Measurements from ENCODE around the gene OSBPL1A. TPM values are rescaled to one million over a fixed set of nuclear protein-coding genes. Genes with fewer than 3 reads are reported as not detected.

OSBPL1A gene
- total RNA-seq, 1 experiment from 2014 or later = 21.5 TPM

DNA sequence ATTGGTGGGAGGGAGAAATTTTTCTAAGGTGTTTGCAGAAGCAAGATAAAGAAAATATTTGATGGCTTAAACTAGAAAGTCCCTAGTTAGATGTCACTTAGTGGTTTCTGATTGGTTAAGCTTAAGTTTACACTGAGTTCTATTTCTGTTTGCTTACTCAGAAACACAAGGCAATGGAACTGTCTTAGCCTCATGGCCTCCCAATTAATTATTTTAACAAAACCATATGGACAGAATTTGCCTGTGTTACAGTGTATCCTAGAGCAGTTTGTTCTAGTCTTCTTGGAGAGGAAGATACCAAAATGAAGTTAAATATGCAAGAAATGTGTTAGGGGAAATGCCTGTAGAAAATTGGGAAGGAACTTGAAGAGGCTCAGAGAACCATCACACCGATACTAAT is 24.2 kb upstream of the OSBPL1A start:
- ChIA-PET CTCF (interaction anchor here (1.3 kb wide), 1 partner anchor 12 kb away, joined by 3 read pairs; no protein-coding TSS in a partner anchor), POLR2A (interaction anchor here (0.7 to 1.3 kb wide), 2 partner anchors 24 to 151 kb away, joined by 3 to 6 read pairs; partner anchors contain the start of gene OSBPL1A)
- Mint-ChIP-seq H3K27ac (ENCODE audit: low read depth, unreplicated experiment) (no peak overlapping the region), H3K27me3 (ENCODE audit: insufficient read depth, unreplicated experiment) (no peaks in the 10 kb centered on the region), H3K9me3 (ENCODE audit: unreplicated experiment) (no peaks in the 10 kb centered on the region), H3K4me3 (ENCODE audit: unreplicated experiment) (no peak overlapping the region), H3K4me1 (ENCODE audit: insufficient read depth, unreplicated experiment) (no peaks in the 10 kb centered on the region), H3K36me3 (ENCODE audit: insufficient read depth, unreplicated experiment) (peaks cover under 1% of the 10 kb centered on the region)
- BruUV-seq (replicated peaks) = no TSS peak
- TF ChIP-seq, protein P1, sequence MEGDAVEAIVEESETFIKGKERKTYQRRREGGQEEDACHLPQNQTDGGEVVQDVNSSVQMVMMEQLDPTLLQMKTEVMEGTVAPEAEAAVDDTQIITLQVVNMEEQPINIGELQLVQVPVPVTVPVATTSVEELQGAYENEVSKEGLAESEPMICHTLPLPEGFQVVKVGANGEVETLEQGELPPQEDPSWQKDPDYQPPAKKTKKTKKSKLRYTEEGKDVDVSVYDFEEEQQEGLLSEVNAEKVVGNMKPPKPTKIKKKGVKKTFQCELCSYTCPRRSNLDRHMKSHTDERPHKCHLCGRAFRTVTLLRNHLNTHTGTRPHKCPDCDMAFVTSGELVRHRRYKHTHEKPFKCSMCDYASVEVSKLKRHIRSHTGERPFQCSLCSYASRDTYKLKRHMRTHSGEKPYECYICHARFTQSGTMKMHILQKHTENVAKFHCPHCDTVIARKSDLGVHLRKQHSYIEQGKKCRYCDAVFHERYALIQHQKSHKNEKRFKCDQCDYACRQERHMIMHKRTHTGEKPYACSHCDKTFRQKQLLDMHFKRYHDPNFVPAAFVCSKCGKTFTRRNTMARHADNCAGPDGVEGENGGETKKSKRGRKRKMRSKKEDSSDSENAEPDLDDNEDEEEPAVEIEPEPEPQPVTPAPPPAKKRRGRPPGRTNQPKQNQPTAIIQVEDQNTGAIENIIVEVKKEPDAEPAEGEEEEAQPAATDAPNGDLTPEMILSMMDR (IDR thresholded peaks at IDR 0.05; ENCODE audit: unreplicated experiment) = no peak
- intact Hi-C loops (cut with micrococcal nuclease) = no loop called here
- DNase-seq (ENCODE audit: unreplicated experiment) = no peak

DNA sequence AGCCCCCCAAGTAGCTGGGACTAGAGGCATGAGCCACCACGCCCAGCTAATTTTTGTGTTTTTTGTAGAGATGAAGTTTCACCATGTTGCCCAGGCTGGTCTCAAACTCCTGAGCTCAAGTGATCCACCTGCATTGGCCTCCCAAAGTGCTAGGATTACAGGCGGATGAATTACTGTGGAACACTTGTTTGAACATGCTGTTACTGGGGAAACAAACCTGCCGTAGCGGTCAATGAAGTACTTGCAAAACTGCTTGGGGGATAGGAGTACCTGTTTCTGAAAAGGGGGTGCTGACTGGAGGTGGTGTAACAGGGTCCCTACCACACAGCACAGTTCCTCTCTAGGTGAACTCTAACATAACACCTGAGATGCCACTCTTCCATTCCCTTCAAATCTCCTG is 22.9 kb upstream of the OSBPL1A start:
- Mint-ChIP-seq H3K4me1 (ENCODE audit: insufficient read depth, unreplicated experiment) (no peaks in the 10 kb centered on the region), H3K9me3 (ENCODE audit: unreplicated experiment) (no peaks in the 10 kb centered on the region), H3K4me3 (ENCODE audit: unreplicated experiment) (no peak overlapping the region), H3K27ac (ENCODE audit: low read depth, unreplicated experiment) (no peak overlapping the region), H3K36me3 (ENCODE audit: insufficient read depth, unreplicated experiment) (no peaks in the 10 kb centered on the region), H3K27me3 (ENCODE audit: insufficient read depth, unreplicated experiment) (no peaks in the 10 kb centered on the region)
- DNase-seq (ENCODE audit: unreplicated experiment) = no peak
- BruUV-seq (replicated peaks) = no TSS peak
- CTCF ChIA-PET = interaction anchor here (1.0 to 1.3 kb wide), 2 partner anchors 8 to 60 kb away, joined by 3 to 4 read pairs; no protein-coding TSS in a partner anchor
- POLR2A ChIA-PET = interaction anchor here (0.6 kb wide), 1 partner anchor 79 kb away, joined by 3 read pairs; no protein-coding TSS in a partner anchor
- TF ChIP-seq, protein P1 (IDR thresholded peaks at IDR 0.05; ENCODE audit: unreplicated experiment) = no peak
- intact Hi-C loops (cut with micrococcal nuclease) = no loop called here

DNA sequence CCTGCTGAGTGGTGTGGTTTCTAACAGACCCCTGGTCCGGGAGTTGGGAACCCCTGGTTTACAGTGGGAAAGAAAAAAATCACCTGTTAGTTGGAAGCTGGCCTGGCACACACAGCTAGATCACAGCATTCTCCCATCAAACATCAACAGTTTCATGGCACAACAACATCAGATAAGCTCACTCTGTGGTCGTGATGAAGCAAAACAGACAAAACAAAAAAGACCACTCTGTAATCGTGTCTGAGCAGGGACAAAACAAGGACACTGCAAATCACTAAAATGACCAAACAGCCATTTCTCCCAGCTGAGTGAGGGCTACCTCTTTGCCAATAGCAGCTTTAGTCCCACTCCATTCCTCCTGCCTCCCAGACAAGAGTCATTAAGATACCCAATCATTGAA is 19.9 kb upstream of the OSBPL1A start:
- POLR2A ChIA-PET = interaction anchor here (0.6 kb wide), 1 partner anchor 146 kb away, joined by 3 read pairs; no protein-coding TSS in a partner anchor
- Mint-ChIP-seq H3K9me3 (ENCODE audit: unreplicated experiment) (no peaks in the 10 kb centered on the region), H3K27me3 (ENCODE audit: insufficient read depth, unreplicated experiment) (no peaks in the 10 kb centered on the region), H3K4me1 (ENCODE audit: insufficient read depth, unreplicated experiment) (peaks cover 9% of the 10 kb centered on the region), H3K4me3 (ENCODE audit: unreplicated experiment) (no peak overlapping the region), H3K36me3 (ENCODE audit: insufficient read depth, unreplicated experiment) (no peaks in the 10 kb centered on the region), H3K27ac (ENCODE audit: low read depth, unreplicated experiment) (no peak overlapping the region)
- CTCF ChIA-PET = interaction anchor here (0.9 to 1.3 kb wide), 2 partner anchors 58 to 241 kb away, joined by 3 to 4 read pairs; no protein-coding TSS in a partner anchor
- intact Hi-C loops (cut with micrococcal nuclease) = no loop called here
- BruUV-seq (replicated peaks) = no TSS peak
- DNase-seq (ENCODE audit: unreplicated experiment) = no peak
- TF ChIP-seq, protein P1 (IDR thresholded peaks at IDR 0.05; ENCODE audit: unreplicated experiment) = no peak

DNA sequence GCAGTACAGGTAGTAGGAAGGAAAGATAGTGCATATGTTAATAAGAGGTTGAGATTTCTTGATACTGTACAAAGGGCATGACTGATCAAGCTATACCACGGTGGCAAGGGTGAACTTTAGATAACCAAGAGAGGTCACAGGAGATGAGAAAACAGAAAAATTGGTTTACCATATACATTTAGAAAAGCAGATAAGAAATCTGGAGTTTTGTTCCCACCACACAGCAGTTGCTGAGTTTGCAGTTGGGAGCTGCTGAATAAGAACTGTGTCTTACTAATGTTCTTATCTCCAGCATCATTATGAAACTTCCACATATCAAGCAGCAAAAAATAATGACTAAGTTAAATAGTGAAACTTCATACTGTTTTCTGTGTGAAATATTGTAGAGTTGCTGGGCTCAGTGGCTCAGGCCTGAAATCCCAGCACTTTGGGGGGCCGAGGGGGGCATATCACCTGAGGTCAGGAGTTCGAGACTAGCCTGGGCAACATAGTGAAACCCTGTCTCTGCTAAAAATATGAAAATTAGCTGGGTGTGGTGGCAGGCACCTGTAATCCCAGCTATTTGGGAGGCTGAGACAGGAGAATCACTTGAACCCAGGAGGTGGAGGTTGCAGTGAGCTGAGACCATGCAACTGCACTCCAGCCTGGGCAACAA is 16.9 kb upstream of the OSBPL1A start:
- Mint-ChIP-seq H3K27ac (ENCODE audit: low read depth, unreplicated experiment) (no peak overlapping the region), H3K4me3 (ENCODE audit: unreplicated experiment) (no peak overlapping the region), H3K36me3 (ENCODE audit: insufficient read depth, unreplicated experiment) (no peaks in the 10 kb centered on the region), H3K27me3 (ENCODE audit: insufficient read depth, unreplicated experiment) (no peaks in the 10 kb centered on the region), H3K4me1 (ENCODE audit: insufficient read depth, unreplicated experiment) (peaks cover 9% of the 10 kb centered on the region), H3K9me3 (ENCODE audit: unreplicated experiment) (no peaks in the 10 kb centered on the region)
- TF ChIP-seq, protein P1 (IDR thresholded peaks at IDR 0.05; ENCODE audit: unreplicated experiment) = no peak
- no TSS peak for BruUV-seq (replicated peaks)
- no peak for DNase-seq (ENCODE audit: unreplicated experiment)
- intact Hi-C loops (cut with micrococcal nuclease) = no loop called here
- ChIA-PET CTCF (interaction anchor here (1.0 to 5.5 kb wide), 11 partner anchors 10 to 238 kb away, joined by 3 to 66 read pairs (median 3); partner anchors contain the start of gene IMPACT), POLR2A (interaction anchor here (0.7 to 2.9 kb wide), 3 partner anchors 12 to 17 kb away, joined by 3 to 15 read pairs (median 4); partner anchors contain the start of genes IMPACT and OSBPL1A)

All from MCF 10A (cell line).